Left ventricle myocardium superior (tissue), 1 donor: ENCODE data around the gene SLC16A13. TPM values are rescaled to one million over a fixed set of nuclear protein-coding genes. Genes with fewer than 3 reads are reported as not detected.
"Not testable (repeated sequence)": the region's sequence is repeated elsewhere in the genome, so short reads cannot be mapped to it uniquely, and the experiment has no call there.

Source experiments
- ATAC-seq: fragments of 200-7000 bp; cut with Tn5 transposase; one replicate; pipeline ENCODE4 v1.9.1; 2020; ENCODE audit warnings: mild to moderate bottlenecking, moderate library complexity
- DNase-seq: peaks from one replicate; pipeline ENCODE4 v3.0.0-alpha.2; 2020
- intact Hi-C: fragments of 100-400 bp; cut with micrococcal nuclease; formaldehyde crosslinking; loops from one replicate; pipeline ENCODE4 v1.11.0; 2022
- total RNA-seq: library from RNA; stranded (reverse); fragmentation: NEBNext Ultra II Directional; extraction: Animal tissue kit (Norgen Biotek cat#: 25700); gene quantifications from one replicate; pipeline ENCODE4 v1.2.1, GENCODE V29; 2021
- donor health status: DM: no; HTN: yes; CAD: no; lungs with severe emphysema.

Gene SLC16A13
- total RNA-seq, 1 donor from 2014 or later = 1.2 TPM

DNA sequence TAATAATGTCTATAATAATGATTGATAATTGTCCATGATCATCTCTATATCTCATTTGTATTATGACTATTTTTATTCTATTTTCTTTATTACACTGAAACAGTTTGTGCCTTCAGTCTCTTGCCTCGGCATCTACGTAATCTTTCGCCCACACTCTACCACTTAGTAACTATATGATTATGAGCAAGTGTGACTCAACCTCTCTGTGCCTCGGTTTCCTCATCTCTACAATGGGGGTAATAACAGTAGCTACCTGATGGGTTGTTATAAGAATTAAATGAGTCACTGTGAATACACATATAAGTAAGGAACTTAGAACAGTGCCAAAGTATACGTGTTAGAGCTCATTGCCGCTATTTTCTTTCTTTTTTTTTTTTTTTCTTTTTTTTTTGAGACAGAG is 11.8 kb downstream of the SLC16A13 start:
- ATAC-seq (no peak), DNase-seq (no peak)
- intact Hi-C loops = loop anchor here (5.0 kb wide), 1 partner anchor 90 kb away; no protein-coding TSS in a partner anchor

DNA sequence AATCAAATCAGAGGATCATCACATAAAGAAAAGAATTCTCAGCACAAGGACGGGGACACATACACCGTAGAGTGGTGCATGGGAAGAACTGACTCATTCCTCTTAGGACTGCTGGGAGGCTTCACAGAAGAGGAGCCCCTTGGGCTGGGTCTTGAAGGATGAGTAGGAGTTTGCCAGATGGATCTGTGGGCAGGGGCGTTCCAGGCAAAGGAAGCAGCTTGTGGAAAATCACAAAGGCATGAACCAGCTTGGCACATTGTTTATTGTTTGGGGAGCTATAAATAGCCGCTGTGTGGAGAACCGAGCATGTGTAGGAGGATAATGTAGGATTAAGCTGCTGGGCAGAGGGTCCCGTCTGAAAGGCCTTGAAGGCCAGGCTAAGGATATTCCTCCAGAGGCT is 13.2 kb downstream of the SLC16A13 start:
- DNase-seq (no peak), ATAC-seq (no peak)
- intact Hi-C loops = loop anchor here (5.0 kb wide), 1 partner anchor 88 kb away; no protein-coding TSS in a partner anchor

DNA sequence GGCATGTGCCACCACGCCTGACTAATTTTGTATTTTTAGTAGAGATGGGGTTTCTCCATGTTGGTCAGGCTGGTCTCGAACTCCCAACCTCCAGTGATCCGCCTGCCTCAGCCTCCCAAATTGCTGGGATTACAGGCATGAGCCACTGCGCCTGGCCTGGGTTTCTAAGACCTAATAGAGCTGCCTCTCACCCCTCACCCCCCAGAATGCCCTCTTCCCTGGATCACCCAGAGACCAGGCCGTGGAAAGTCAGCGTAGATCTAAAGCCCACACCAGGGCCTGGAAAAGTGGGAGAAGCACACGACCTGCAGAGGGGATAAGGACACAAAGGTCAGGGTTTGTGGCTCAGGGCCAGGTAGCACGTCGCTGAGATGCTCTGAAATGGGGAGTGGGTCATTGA is 14.8 kb downstream of the SLC16A13 start:
- DNase-seq, intact Hi-C loops, ATAC-seq: not testable (repeated sequence)

DNA sequence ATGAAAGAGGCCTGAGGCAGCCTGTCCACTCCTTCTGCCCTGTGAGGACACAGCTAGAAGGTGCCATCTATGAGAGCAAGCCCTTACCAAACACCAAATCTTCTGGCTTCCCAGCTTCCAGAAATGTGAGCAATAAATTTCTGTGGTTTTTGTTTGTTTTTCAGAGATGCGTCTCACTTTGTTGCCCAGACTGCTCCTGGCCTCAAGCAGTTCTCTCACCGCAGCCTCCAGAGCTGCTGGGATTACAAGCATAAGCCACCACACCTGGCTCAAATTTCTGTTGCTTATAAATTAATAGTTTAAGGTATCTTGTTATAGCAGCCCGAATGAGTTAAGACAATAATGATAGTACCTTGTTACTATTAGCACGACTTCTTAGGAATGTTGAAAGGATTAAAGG is 20.6 kb downstream of the SLC16A13 start:
- ATAC-seq = no peak
- DNase-seq = no peak
- intact Hi-C loops = no loop called here

DNA sequence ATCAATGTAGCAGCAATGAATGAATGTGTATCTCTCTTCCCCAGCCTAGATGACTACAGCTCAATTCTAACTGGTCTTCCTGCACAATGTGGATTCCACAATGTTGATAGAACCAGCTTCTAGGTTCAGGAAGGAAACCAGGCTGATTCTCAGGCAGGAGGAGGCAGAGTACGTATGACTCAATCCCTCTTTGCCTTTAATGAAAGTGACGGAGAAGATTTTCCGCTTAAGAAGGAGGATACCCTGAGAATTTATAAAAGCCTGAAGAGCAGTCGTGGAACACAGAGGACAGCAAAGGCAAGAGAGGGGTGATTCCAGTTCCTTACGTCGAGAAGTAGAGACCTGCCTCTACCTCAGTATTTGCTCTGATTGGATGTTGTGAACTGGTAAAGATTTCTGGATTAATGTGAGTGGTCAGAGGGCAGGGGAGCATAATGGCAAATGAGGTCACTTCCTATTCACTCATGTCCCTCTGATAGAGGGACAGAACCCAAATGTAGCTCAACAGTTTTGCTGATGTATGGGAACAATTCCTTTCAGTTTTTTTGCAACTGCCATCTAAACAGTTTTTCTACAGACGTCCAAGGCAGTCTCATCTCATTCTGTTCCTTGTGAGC is 23.1 kb downstream of the SLC16A13 start:
- no peak for ATAC-seq
- no peak for DNase-seq
- intact Hi-C loops = no loop called here

DNA sequence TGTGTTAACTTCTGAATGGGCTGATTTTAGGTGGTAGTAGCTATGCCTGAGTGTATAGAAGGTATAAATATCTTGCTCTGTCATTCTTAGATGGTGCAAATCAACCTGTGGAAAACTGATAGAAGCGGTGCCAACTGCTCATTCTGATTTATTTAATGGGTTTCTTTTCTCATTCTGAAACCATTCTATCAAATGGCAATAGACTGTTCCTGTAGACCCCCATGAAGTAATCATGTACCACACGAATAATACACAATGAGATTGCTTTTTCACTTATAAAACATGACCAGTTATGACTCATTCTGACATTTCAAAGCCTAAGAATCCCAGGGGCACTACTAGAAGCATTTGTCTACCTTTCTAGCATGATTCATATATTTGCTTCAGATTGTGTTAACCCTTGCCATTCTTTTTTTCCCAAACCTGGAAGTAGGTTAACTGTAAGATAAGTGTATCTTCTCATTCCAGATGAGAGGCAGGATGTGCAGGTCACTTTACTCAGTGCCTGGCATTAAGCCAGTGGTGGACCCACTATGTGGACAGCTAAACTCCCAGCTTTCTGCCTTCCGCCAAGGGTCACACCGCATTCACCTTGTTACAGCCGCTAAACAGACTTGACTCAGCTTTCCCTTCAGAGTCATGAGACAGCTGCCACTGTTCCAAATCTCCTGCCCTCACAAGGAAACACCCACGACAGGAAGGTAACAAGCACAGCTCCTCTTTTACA is 24.5 kb downstream of the SLC16A13 start:
- DNase-seq (no peak), ATAC-seq (no peak)
- intact Hi-C loops = no loop called here

DNA sequence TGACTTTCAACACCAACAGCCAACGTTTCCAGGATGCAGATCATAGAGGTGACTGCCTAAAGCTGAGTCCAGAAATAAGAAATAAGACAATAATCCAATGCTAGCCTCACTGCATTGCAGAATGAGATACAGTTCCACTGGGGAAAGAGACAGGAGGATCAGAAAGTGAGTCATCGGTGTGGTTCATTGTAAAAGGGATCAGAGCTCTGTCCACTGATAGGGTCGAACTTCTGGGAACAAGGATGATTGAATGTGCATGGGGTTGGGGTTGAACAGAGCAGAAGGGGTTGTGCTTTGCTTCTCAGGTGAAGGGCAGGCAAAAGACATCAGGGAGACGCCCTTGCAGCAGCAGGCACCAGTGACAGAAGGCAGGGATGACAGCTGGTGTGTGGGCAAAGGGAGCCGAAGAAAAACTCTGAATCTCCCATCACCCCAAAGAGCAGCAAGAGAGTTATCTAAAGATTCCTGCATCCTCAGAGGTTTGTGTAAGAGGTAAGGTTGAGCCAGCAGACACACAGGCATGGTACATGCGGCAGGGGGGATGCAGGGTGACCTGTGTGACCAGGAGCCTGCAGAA is 27.8 kb downstream of the SLC16A13 start:
- intact Hi-C loops = no loop called here
- no peak for DNase-seq
- ATAC-seq = no peak

DNA sequence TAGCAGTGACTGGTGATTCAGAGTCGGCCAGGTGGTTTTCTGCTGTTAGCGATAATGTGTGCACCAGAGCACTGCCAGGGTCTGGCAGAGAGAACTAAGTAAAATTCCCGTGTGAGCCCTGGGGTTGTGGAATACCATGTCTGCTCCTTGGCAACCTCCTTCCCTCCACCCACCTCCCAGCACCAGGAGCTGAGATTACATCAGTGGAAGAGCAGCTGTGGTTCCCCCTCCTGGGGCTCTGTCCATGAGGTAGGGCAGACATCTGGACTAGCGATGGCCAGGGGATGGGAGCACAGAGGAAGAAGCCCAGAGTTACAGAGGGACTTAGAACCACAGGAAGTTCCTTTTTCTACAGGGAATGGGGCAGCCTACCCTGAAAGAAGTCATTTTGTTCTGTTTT is 28.4 kb downstream of the SLC16A13 start:
- DNase-seq = no peak
- peak; percentile 24 for ATAC-seq

DNA sequence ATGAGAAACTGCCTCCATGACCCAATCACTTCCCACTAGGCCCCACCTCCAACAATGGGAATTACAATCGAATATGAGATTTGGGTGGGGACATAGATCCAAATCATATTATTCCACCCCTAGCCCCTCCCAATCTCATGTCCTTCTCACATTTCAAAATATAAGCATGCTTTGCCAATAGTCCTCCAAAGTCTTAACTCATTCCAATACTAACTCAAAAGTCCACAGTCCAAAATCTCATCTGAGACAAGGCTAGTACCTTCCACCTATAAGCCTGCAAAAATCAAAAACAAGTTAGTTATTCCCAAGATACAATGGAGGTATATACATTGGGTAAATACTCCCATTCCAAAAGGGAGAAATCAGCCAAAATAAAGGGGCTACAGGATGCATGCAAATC is 31.4 kb downstream of the SLC16A13 start:
- ATAC-seq (no peak), DNase-seq (no peak)
- intact Hi-C loops = no loop called here

More for the DNA sequence above, 28.4 kb downstream of the SLC16A13 start:
- intact Hi-C loops = no loop called here

DNA sequence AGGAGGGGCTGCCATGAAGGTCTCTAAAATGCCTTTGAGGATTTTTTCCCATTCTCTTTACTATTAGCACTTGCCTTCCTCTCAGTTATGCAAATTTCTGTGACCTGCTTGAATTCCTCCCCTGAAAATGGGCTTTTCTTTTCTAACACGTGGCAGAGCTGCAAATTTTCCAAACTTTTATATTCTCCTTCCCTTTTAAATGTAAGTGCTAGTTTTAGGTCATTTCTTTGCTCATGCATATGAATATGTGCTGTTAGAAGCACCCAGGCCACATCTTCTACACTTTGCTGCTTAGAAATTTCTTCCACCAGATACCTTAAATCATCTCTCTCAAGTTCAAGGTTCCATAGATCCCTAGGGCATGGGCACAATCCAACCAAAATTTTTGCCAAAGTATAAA is 32.5 kb downstream of the SLC16A13 start:
- ATAC-seq (no peak), DNase-seq (no peak)
- intact Hi-C loops = no loop called here

DNA sequence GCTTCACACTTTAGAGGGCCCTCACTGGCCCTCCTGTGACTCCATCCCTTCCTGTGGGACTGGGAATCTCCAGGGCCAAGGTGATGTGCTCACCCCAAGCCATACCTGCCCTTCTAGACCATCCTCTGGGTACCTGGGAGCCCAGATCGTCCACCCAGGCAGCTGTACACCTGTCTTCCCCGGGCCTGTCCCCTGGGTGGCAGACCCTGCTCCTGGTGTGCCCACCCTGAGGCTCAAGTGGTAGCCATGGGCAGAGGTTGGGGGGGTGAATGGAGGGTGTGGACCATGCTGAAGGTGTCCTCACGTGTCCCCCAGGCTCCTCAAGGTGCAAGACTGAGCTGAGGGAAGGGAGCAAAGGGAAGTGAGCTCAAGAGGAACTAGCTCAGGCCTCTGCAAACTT is 34.9 kb downstream of the SLC16A13 start:
- ATAC-seq (no peak), DNase-seq (no peak)
- intact Hi-C loops = no loop called here

DNA sequence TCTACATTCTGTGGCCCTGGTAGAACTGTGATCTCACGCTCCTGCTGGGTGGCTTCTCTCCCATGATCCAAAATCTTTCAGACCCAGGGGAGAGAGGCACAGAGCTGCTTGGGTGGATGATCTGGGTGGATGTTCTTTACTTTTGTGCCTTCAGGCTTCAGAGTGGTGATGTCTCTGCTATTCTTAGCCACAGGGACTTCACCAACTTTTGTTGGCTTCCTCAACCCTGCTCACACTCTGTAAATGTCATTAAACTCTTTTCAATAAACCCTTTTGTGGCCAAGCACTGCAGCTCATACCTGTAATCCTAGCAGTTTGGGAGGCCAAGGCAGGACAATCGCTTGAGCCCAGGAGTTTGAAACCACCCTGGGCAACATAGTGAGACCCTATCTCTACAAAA is 36.6 kb downstream of the SLC16A13 start:
- ATAC-seq = no peak
- DNase-seq = no peak
- intact Hi-C loops = no loop called here

DNA sequence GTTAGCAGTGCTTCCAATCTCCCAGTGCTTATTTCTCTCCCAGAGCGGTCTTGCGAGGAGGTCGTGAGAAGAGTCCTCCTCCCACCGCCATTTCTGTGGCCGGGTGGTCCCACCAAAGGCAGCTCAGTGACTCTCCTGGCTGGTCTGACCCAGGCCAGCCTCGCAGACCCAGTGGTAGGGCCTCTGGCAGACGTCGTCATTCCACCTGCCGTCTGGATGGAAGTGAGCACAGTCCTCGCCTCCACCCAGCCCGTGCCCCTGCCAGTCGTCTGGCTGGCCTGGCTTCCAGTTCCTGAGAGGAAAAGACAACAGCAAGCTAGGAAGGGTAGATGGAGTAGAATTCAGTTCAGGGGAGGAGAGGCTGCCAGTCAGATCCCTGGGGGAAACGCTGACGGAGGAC is 39.1 kb downstream of the SLC16A13 start:
- no peak for ATAC-seq
- no peak for DNase-seq
- intact Hi-C loops = no loop called here

DNA sequence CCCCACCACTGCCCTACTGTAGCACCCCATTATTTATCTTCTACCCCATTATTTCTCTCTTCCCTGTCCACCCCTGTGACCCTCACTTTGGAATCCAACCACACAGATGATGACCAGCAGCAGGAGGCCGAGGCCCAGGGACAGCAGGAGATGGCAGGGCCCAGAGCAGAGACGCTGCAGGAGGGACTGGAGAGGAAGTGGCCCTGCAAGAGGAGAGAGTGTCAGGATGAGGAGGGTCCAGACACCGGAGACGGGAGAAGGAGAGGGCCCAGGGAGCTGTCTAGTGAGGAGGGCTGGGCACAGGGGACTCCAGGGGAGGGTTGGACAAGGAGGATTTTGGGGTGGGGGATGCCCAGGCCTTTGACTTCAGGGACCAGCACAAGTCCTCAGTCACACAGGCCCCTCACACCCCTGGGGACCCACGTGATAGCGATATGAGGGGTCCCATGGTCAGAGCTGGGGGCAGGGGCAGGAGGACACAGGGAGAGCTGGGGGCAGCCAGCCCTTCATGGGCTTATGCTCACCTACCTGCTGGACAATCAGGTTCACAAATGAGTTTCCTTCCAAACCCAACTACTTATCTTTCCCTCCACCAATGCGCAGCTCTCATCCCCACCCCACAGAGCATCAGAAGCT is 42.2 kb downstream of the SLC16A13 start:
- DNase-seq (no peak), ATAC-seq (no peak)
- intact Hi-C loops = no loop called here

DNA sequence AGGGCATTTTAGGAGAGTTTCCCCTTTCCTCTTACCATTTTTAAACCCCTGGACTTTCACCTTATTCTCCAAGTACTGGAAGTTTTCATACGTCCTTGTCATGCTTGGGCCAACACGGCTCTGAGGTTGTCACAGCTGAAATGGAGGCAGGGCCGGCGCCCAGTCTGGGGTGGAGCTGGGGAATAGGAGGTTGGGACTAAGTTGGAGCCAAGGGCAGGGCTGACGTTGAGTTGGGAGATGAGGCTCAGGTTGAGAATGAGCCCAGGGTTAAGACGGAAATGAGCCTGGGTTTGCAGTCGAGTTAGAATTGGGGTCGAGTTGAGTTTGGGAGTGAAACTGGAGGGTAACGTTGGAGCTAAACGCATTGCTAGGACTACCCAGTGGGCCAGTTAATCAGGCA is 42.9 kb downstream of the SLC16A13 start:
- no peak for ATAC-seq
- intact Hi-C loops = no loop called here
- no peak for DNase-seq

DNA sequence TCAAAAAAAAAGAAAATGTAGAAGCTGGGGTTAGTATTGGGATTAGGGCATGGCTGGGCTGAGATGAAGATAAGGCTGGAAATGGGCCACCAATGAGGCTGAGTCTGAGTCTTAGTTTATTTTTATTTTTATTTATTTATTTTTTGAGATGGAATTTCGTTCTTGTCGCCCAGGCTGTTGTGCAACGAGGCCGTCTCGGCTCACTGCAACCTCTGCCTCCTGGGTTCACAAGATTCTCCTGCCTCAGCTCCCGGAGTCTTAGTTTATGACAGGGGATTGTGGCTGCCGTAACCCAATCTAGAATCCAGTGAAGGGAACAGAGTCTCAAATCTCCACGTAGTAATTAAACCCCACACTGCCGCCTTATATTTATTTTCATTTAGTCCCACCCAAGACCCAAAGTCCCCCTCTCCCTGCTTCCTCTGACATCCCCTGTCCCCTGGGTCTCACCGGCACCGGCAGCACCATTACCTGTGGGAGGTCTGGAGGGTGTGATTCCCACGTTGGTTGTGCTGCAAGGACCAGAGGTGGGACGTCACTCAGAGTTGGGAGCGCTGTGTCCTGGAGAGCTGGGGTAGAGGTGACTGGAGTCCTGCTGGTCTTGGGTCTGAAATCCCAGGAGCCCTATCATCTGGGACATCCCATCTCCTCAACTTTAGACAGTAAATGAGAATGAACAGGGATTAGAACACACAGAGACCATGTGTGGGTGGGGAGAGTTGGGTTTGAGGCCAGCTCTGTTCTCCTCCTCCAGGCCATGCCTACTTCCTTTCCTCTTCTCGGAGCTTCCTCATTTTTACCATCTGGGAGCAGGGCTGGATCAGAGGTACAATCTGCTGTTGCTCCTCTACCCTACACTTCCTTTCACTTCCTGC is 44.0 kb downstream of the SLC16A13 start, which contains the start of gene CLEC10A:
Gene CLEC10A (minus strand): TSS at position 671 of the 875 bp plus-strand sequence. CDS start 1,439 bp downstream, outside the sequence.
- no peak for ATAC-seq
- intact Hi-C loops = no loop called here
- DNase-seq = no peak

DNA sequence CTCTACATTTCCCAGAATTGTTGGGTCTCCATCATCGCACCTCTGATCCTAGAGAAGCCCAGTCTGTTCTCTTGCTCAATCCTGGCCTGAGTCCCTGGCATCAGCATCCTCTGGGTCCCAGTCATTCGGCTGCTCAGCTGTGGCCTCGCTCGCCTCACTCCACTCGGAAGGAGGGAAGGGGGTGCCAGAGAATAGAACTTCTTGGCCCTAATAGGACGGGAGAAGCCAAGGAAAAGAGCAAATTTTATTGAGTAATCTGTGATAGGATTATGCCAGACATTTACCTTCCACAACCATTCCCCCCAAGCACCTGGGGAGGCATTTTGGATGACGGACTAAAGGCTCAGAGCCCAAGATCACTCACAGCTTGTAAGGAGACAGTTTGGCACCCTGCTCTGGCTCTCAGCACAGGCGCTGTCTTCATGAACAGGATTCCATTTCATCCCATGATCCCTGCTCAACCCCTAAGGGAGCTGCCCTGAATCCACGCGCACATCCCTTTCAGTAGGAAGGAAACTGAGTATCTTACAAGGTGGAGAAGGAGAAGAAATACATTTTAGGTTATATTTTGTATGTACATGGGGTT is 44.7 kb downstream of the SLC16A13 start:
- intact Hi-C loops = no loop called here
- DNase-seq (peak; percentile 67), ATAC-seq (peak; percentile 94)

DNA sequence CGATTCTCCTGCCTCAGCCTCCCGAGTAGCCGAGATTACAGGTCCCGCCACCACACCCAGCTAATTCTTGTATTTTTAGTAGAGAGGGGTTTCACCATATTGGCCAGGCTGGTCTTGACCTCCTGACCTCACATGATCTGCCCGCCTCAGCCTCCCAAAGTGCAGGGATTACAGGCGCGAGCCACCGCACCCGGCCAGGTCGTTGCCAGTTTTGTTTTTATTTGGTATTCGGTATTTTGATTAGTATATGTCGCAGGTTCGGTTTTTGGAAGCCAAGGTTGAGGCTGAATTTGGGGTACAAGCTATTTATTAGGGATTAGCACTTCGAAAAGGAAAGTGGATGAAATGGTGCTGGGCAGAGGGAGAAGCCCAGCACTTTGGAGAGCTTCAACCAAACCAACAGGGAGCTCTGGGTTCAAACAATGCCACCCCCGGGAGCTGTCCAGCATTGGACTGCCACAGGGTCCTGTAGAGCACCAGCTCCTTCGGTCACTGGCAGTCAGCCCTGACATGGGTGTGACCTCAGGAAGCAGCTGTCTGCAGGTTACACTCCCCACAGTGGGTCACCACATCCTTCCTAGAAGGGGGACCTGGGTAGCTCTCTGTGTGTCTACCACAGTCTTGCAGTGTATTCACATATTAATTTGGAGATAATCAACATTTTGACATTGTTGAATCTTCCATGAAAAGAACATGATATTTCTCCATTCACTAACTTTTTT is 45.7 kb downstream of the SLC16A13 start:
- ATAC-seq (no peak), DNase-seq (peak; percentile 39)
- intact Hi-C loops = no loop called here
